H1 (cell line): ENCODE results near the gene PHOSPHO2.

Experiments
- CREB1 ChIP-seq: IDR thresholded peaks from 2 replicates; pipeline ENCODE4 v1.6.1; 2012; ENCODE audit warnings: inconsistent platforms
- FOSL1 ChIP-seq: IDR thresholded peaks from 2 replicates; pipeline ENCODE4 v1.6.1; 2011; ENCODE audit warnings: mild to moderate bottlenecking, low read depth, low read length, moderate library complexity; ENCODE audit not compliant: insufficient read depth
- JUND ChIP-seq: IDR thresholded peaks from 2 replicates; pipeline ENCODE4 v1.6.1; 2011; ENCODE audit warnings: mild to moderate bottlenecking, improper control_type of control experiment, low read length
- RAD21 ChIP-seq, 2 experiments: IDR thresholded peaks in 1 of 2; conservative IDR thresholded peaks in 1 of 2; 2 replicates each; pipeline ENCODE4 v1.6.1; 2011; ENCODE audit warnings: low read depth in 2 of 2, low read length in 2 of 2, improper control_type of control experiment in 1 of 2, inconsistent platforms in 1 of 2, mild to moderate bottlenecking in 1 of 2, moderate library complexity in 1 of 2

DNA sequence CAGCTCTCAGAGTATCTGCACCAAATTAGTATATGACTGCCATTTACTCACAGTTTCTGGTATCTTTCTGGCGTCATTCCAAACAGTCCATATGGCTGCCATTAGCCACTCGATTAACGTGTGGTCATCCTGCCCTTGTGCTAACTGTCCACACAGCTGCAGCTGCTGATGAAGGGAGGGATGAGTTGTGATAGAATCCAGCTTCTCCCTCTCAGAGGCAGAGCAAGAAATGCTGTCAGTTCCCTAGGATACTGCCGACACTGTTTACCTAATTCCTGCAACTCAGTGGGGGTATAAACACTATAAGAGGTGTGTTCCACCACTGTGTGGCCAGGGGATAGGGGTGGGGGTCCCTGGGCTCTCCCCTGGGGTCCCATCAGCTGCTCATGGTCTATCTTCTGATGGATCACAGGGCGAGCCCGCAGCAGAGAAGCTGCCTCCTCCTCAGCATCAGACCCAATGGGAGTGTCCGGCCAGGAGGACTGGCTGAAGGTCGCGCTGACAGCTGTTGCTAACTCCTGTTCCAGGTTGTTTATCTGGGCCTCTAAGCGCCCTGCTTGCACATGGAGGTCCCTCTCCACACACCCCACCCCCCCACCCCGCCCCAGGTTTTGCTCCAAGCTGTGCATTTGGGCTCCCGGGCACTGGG, 22.1 kb downstream of the PHOSPHO2 start:
- TF ChIP-seq FOSL1 (no peak), CREB1 (no peak), JUND (no peak), RAD21 (IDR thresholded peaks at IDR 0.05 in 1 of 2, conservative IDR thresholded peaks at IDR 0.05 in 1 of 2; ENCODE audit: low read depth in 2 of 2, low read length in 2 of 2) (no peak)
